NCI-H128 (cell line): ENCODE measurements around the gene IL1A.

Experiments
- DNase-seq: peaks from one replicate; lab custom pipeline; 2025; ENCODE audit not compliant: unreplicated experiment; lab: John Stamatoyannopoulos, UW

The IL1A gene

GRCh38 chr2:112793449-112793978 lies 9.2 kb upstream of the IL1A start:
- DNase-seq: no peak

DNA sequence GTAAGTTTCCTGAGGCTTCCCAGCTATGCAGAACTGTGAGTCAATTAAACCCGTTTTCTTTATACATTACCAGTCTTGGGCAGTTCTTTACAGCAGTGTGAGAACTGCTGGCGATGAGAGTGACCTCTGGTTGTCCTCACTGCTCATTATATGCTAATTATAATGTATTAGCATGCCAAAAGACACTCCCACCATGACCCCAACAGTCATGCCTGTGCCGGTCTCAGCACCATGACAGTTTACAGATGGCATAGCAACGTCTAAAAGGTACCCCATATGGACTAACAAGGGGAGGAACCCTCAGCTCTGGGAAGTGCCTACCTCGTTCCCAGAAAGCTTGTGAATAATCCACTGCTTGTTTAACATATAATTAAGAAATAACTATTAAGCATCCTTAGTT lies 8.1 kb upstream of the IL1A start:
- no peak for DNase-seq

DNA sequence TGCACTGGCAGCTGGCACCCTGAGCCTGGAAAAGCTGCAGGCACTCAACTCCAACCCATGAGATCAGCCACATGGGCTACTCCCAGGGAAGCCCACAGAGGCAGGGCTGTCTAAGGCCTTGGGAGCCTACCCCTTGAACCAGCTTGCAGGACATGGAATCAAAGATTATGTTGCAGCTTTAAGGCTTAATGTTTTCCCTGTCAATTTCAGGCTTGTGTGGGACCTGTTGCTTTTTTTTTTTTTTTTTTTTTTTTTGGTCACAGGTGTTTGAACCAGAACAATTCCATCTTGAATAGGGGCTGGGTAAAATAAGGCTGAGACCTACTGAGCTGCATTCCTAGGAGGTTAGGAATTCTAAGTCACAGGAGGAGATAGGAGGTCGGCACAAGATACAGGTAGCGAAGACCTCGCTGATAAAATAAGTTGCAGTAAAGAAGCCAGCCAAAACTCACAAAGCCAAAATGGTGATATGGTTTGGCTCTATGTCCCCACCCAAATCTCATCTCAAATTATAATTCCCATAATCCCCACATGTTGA lies 7.5 kb upstream of the IL1A start:
- no peak for DNase-seq

- no peak for DNase-seq
Measured at GRCh38 chr2:112791019-112791418, 6.7 kb upstream of the IL1A start.

- DNase-seq: no peak
Measured at GRCh38 chr2:112790305-112790704, 6.0 kb upstream of the IL1A start.

- DNase-seq: no peak
Measured at GRCh38 chr2:112789186-112789585, 4.9 kb upstream of the IL1A start.

DNA sequence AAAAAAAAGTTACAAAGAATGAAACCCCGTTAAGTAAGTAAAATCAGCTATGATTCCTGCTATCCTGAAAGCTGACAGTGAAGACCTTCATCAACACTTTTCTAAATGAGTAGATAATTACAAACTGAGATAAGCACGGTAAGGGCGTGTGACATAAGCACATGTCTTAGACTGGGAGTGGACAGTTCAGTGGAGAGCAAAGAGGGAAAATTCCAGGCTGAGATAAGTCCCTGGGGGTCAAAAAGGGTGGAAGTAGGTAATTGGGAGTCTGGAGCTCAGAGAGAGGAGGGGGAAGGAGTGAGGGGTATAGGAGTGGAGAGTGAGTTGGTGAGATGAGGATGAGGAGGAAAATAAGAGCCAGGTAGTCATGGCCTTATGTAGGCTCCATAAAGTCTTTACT lies 4.4 kb upstream of the IL1A start:
- no peak for DNase-seq

DNA sequence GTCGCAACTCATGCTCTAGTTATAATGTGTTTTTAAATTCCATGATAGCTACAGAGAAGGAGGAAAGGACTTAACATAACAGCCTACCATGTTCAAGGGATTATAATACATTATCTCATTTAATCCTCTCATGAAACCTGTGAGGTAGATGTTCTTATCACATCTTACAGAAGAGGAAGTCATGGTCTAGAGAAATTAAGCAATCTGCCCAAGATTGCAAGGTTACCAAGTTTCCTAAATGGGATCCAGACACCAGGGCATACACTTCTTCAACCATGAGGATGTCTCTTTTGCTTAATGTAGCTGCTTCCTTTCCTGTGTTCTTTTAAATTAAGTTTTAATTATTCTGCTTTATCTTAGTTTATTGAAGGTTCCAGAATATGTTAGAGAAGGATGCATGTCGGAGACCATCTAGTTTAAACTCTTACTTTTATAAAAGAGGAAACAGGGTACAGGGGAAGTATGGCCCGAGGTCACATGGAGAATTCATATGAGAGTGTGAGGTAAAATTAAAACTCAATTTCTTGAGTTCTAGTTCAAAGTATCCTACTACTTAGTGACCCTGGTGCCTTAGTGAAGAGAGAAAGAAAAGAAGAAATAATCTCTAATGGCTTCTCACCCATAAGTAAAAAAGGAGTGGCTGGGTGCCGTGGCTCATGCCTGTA lies 3.6 kb upstream of the IL1A start:
- no peak for DNase-seq

- DNase-seq: no peak
Measured at GRCh38 chr2:112787294-112787693, 3.0 kb upstream of the IL1A start.

GRCh38 chr2:112783187-112783714 lies 1.0 kb downstream of the IL1A start:
- DNase-seq: no peak

GRCh38 chr2:112782234-112782799 lies 2.0 kb downstream of the IL1A start:
- no peak for DNase-seq

DNA sequence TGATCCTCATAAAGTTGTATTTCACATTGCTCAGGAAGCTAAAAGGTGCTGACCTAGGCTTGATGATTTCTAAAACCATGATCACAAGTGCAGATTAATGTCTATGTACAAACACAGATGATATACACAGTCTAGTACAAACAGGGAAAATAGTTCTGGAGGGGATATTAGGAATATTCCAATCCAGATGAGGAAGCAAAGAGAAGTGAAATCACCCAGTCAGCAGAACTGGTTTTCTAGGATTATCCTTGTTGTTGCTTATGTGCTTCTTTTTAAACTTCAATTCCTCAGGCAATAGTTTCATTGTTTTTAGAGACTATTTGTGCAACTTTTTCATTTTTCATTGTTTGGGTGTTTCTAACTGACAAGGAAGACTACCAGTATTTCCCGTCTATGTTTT lies 4.7 kb downstream of the IL1A start:
- no peak for DNase-seq

GRCh38 chr2:112777036-112777435 lies 7.3 kb downstream of the IL1A start:
- DNase-seq: no peak

DNA sequence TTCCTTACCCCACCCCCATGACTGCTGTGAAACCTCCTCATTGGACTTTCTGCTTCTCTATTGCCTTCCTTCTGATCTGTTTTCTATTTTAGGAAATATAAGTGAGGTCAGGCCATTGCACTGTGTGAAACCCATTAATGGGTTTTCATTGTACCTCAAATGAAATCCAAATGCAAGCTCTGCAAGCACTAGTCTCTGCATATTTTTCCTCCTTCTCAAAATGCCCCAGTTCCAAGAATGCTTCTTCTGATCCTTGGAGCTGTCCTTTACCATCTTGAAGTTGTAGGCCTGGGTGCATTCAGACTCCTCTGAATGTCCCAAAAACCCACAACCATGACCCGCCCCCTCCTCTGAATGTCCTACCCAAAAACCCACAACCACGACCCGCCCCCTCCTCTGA lies 8.2 kb downstream of the IL1A start:
- DNase-seq: no peak

DNA sequence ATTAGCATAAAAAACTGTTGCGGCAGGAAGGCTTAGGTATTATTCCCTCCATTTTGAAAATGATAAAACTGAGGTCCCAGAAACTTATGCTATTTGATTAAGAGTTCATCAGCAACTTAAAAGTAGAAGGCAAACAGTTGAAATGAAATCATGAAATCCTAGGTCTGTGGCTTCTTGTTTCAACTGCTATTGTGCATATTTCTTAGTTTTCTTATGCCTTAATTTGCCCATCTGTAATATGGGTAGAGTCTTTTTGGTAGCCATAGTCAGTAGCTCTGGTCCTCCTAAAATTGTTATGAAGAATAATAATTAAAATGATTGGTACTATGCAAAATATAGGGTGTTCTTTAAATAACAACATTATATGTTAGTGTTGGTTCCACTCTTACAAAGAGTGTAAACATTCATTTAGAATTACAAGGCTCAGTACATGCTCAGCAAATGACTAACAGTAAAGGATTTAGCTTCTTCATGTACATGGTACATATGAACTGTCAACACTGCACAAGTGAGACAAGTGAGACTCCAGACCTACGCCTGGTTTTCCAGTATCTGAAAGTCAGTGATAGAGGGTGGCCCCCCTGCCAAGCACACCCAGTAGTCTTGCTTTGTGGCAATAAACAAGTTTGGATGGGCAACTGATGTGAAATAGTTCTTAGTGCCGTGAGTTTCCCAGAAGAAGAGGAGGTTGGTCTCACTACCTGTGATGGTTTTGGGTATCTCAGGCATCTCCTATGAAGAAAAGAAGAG lies 9.6 kb downstream of the IL1A start:
- no peak for DNase-seq

DNA sequence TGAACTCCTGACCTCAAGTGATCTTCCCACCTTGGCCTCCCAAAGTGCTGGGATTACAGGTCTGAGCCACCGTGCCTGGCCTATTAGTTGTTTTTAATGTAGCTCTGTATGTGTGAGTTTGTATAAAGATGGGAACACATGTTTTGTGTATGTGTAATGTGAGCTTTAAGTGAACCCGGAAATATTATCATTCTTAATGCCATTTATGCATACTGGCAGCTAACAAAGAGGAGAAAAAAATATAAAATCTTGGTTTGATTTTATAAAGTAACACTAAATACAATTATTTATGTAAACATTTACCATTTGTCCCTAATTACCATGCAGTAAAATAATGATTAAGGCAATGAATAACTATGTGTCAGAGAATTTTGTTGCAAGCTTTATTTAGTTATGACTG lies 10.7 kb downstream of the IL1A start:
- DNase-seq: no peak

GRCh38 chr2:112772911-112773475 lies 11.3 kb downstream of the IL1A start:
- DNase-seq: no peak

GRCh38 chr2:112772322-112772721 lies 12.0 kb downstream of the IL1A start:
- no peak for DNase-seq

GRCh38 chr2:112768432-112768831 lies 15.9 kb downstream of the IL1A start:
- no peak for DNase-seq

DNA sequence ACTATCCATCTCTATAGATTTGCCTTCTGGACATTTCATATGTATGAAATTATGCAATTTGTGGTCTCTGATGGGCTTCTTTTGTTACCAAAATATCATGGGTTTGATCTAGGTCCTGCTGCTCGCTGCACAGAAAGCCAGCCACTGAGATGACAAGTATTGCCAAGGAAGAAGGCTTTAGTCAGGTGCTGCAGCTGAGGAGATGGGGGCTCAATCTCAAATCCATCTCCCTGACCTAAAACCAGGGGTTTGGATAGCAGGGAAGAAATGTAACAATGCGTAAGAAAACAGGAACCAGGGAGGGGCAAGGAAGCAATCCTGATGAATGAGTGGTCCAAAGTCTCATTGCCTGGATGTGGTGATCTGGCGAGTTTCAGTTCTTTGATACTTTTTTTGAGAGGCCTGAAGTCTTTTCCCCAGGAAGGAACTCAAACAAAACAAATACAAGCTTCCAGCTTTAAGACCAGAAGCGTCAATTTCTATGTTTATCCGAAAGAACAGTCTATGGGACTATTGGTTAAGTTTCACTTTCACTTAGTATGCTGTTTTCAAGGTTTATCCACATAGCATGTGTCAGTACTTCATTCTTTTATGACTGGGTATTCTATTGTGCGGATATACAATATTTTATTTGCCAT lies 16.5 kb downstream of the IL1A start:
- no peak for DNase-seq

- no peak for DNase-seq
Measured at GRCh38 chr2:112765251-112765650, 19.0 kb downstream of the IL1A start.
